T-helper 2 cell (primary cell): ENCODE results near the gene OTP.

Source experiments
- DNase-seq, 5 experiments: peaks; one replicate each; pipeline versions ENCODE4 v3.0.0 to v3.0.0-alpha.2; 2012 to 2022
- total RNA-seq, 2 donors: gene quantifications; one replicate each; lab custom pipeline; 2026; lab: John Stamatoyannopoulos, UW

OTP gene
- total RNA-seq, result 0 reads per million in 2 donors

DNA sequence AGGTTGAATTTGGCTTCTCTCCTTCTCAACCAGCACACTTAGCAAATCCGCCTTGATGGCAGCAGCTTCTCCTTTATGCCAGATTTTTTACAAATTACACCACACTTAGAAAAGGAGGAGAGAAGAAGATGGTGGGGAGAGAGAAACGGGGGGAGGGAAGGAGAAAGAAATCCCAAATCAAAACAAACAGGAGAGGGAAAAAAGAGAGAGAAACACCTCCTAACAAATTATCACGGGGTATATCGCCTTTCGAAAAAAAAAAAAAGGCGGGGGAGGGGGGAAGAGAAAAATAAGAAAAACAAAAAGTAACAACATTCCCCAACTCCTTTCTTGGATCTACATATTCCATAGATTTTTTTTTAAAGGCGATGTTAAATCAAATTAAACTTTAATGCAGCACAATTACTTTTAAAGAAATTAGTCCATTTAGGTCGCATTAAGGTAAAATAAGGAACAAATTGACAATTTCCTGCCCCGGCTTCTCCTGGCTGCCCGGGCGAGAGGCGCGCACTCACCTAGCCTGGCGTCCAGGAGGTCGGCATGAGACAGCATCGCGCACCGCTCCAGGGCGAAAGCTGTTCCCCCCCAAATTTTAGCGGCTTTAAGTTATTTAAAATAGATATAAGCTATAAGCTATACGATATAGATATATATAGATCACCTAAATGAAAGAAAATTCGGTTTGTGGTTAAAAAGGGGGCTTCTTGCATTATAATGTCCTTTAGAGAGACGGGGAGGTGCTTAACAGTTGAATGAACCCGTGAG, at the start of gene OTP:
TSS of gene OTP (minus strand) at position 716 of the 765 bp plus-strand sequence. CDS start at position 552, 164 bp downstream.
- no peak for DNase-seq

DNA sequence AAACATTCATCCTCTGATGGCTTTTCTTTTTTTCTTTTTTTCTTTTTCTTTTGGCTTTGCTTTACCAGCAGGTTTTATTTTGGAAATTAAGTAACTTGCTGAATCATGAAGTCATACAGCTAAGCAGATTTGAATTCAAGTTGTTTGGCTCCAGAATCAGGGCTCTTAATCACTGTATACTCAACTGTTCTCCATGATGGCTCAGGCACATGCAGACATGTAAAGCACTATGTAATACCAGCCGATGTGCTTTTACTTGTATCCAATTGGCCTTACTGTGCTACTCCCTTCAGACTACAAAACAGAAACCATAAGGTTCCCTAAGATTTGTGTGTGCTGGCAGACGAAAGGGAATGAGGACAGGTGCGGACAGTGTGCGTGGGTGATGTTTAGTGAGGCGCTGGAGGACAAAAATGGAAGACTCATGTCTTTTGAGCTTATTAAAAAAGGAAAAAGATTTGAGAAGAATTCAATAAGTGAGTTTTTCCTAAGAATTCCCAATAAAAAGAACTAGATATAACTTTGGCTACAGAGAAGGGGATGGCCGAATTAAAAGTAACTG, 44.7 kb upstream of the OTP start:
- no peak for DNase-seq

DNA sequence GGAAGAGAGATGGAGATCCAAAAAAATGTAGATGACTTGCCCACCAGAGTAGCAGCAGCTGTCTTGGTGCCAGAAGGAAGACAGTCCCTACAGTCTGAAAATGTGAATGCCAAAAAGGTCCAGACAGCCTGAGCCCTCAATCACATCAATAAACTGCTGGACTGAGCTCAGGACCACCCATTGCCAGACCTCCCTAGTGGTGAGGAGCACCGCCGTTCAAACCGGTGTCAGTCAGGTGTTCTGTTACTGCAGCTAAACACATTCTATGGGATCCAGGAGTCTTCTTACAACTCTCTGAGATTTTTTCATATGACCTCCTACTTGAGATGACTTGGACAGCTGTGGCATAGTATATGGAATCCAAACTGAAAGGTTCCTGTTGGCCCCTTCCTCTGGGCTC, 32.0 kb upstream of the OTP start:
- DNase-seq, result no peak

DNA sequence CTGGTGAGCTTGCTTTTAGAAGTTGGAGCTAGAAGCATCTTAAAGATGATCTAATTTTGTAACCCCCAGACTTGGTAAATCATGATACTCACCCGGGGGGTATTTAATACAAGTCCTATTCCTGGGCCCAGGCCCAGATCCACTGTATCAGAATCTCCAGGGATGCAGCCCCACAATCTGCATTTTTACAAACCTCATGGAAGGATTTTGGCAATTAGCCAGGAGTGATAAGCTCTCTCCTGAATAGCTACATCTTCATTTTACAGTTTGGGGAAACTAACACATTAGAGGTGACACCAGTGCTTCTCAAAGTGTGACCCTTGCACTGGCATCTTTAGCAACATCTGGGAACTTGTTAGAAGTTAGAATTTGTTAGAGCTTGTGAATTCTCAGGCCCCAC, 31.2 kb upstream of the OTP start:
- no peak for DNase-seq

DNA sequence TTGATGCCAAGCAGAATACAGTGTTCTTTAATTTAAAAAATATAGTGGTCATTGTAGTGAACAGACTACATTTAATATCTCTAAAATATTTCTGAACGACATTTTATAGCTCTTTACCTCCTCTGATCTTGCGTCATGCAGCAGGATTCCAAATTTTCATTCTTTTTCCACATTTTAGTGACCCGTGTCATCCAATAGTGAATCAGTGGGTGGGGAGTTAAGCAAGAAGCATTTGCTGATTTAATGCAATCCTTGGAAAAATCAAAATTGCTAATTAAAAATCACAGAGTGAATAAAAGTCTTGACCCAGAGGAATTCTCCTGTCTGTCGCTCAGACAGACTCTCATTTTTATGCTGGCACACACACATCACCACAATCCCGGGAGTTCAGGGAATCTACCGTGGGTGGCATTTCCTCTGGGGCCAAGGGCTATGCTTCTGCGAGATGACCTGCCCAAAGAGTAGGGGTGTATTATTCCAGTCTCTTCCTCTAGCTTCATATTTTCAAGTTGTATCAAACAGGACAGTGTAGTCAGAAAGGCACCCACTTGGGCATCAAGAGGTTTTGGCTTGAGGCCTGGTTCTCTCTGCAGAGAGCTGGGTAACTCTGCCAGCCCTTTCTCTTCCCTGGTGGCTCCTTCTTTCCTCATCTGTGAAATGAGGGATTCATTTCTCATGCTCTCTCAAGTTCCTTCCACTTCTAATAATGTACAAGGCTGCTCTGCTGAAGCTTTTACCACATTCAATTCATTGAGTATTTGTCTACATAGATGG, 24.8 kb upstream of the OTP start:
- no peak for DNase-seq

DNA sequence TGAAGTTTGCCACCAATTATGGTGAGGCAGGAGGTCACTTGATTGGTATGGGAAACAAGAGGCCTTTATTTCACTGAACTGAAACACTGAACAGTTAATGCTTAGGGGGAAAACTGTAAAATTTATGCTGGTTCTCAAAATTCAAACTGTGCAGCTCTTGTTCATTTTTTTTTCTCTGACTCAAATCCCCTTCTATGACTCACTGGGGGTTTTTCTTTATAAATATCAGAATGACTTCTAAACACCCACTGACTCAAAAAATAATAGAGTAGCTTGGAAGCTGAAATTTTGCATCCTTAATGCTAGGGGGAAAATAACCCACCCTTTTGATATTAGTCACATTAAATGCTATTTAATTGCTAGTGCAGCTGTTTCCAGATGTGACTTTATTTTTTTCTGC, 24.1 kb upstream of the OTP start:
- DNase-seq, result peak in 1 of 5 experiments; percentile 25

DNA sequence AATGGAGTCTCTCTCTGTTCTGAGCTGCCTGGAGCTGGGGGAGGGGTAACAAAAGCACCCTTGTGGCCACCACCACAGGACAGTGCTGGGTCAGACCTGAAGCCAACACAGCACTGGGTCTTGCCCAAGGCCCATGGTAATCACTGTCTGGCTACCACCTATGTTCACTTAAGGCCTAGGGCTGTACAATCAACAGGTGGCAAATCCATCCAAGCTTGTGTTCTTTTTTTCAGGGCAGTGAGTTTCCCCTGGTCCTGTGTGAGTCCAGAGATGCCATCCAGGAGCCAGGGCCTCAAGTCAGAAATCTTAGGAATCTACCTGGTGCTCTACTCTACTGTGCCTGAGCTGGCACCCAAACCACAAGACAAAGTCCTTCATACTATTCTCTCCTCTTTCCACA, 20.1 kb upstream of the OTP start:
- no peak for DNase-seq

DNA sequence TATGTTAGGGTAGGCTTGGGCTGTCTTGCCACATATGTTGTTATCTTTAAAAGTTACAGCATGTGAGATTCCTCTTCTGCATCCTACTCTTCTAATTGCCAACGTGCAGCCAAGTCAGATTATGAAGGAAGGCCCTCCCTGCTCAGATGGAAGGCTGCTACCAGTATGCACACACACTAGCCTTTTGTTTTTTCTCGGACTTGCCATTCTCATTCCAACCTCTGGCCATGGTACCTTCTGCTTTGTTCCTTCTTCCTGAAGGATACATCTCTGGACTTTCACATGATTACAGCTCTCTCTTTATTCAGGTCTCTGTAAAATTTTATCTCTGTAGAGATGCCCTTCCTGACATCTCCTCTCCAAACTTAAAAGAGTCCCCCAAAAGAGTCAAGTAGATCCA, 12.8 kb upstream of the OTP start:
- no peak for DNase-seq

DNA sequence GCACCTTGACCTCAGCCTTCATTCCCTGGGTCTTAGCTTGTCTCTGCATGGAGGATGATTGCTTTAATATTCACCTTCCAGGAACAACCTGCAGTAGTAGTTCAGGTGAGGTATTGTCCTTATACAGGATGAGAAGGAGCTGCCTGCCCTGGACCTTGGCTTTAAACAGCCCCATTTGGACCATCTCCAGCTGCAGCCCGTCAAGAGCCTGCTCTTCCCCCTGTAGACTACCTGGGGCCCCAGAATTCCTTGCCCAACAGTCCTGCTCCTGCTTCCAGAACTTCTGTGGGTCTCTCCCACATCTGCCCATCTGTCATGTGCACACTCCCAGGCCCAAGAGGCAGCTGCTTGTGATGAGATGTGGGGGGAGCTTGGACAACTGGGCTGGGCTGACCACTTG, 12.2 kb upstream of the OTP start:
- DNase-seq, result no peak

DNA sequence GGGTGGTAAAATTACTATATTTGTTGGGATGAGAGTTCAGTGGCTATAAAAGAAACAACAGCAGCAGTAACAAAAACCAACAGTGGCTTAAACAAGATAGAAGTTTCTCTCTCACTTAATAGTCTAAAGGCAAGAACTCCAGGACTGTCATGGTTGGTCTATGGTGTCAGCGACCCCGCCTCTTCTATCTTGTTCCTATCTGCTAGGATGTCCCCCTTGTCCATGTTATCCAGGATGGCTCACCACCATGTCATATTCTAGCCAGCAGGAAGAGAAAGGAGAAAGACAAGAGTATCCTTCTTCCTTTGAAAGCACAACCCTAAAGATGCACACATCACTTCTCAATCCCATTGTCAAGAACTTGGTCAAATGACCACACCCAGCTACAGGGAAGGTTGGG, 11.3 kb upstream of the OTP start:
- DNase-seq, result no peak

DNA sequence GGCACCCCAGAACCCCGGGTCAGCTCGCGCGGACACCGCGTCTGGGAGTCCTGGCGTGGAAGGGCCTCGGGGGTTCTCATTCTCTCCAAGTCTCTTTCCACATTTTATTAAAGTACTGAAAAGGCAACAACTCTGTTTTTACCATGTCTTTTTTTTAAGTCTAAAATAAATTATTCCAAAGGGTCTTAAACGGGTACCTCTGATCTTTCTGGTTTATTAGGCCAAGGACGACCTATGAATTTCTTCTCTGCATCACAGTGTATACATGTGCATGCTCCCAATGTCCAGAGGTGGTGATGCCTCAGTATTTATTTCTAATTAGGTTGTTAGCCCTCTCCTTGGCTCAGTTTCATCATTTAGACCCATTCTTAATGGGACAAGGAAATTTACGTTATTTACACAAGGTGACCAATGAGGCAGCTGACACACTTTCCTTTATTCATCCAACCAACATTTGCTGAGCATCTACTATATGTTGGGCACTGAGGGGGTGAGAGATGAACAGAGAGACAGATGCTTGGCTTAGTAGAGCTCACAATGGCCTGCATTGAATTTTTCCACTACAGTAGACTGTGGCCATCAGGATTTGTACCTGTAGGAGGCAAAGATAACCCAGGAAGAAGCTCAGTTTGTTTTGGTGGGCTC, 7.6 kb upstream of the OTP start:
- no peak for DNase-seq

DNA sequence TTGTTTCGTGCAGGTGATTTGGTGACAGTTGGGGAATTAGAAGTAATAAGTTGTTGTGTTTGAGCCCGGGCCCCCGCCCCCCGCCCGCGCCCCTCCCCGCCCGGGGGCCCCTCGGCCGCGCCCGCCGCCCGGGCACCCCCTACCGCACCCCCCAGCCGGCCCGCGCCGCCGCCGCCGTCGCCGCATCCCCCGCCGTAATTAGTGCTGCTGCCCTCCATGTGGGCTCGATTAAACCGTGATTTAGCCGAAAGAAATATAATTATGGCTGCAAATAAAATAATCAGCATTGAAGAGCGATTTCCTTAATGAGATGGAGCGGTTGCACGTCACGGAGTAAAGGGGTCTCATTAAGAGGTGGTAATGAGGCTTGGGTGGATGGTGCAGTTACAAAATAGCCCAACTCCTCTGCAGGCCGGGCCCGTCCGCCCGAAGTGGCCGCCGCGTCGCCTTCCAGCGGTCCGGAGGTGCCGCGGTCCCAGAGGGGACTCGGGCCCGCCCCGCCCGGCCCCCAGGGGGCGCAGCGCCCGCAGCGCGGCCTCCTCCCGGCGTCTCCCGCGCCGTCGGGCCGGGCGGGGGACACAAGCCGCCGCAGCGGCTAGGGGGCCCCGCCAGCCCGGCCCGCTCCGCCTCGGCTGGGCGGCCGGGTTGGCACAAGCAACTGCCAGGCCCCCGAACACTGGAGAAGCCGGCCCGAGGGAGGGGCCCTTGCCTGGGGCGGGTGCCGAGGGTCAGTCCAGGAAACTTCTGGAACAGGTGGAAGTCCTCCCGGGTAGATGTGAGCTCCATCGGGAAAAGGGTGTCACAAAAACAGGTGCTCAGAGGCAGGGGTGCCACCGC, 6.9 kb upstream of the OTP start:
- peak in 2 of 5 experiments; percentile 30 to 54 for DNase-seq

DNA sequence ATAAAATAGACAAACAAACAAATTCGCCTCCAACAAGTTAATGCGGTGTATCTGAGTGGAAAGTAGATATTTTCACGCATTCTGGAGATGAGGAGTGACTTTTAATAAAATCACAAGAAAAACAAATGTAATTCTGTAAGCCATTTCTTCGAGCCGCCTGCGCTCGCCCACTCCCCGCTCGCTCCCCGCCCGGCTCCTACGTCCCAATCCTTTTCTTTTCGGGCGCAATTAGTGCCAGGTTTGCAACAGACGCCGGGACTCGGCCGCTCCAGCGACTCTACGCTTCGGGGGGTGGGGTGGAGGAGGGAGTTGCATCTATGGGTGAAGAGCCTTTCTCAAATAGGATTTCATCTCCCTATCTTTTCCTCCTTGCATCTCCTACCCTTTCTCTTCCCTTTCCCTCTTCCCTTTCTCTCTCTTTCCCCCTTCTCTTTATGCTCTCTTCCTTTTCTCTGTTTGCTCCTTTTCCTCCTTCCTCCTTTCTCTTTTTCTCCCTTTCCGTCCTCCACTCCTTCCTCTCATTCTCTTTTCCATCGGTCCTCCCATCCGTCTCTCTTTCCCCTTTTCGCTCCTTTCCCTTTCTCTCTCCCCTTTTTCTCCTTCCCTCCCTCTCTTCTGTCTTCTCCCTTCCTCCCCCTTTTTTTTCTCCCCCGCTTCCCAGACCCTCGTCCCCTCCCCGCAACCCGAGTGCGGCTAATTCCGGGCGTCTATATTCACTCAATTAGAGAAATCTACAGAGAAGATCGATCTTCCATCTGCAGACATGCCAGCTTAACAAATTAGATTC, 6.1 kb upstream of the OTP start:
- no peak for DNase-seq

DNA sequence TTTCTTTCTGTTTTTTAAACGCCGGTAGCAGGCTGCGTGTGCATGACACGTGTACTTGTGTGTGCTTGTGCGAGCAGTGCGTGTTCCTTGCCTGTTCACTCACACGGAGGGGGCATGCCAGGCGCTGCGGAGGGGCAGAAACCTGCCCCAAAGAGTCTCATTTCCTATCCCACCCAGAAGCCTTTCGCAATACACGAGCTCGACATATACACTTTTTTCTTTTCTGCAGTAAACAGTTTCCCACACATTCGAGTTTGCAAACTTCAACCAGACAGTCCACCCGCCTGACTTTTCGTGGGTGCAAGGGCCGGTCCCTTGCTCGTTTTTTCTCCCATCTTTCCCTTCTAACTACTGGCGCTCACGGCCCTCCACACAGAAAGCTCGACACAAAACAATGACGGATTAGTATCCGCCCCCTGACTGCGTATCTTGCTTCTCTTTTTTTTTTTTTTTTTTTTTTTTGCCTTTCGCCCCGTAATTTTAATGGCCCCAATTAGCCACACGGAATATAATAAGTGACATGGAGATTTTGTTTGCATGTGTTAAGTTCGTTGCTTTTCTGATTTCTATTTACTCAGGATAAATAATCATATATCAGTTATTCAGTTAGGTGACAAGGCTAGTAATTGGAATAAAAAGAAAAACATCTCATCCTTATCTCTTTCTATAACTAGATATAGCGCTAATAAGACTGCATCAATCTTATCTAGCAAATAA, 5.3 kb upstream of the OTP start:
- no peak for DNase-seq

DNA sequence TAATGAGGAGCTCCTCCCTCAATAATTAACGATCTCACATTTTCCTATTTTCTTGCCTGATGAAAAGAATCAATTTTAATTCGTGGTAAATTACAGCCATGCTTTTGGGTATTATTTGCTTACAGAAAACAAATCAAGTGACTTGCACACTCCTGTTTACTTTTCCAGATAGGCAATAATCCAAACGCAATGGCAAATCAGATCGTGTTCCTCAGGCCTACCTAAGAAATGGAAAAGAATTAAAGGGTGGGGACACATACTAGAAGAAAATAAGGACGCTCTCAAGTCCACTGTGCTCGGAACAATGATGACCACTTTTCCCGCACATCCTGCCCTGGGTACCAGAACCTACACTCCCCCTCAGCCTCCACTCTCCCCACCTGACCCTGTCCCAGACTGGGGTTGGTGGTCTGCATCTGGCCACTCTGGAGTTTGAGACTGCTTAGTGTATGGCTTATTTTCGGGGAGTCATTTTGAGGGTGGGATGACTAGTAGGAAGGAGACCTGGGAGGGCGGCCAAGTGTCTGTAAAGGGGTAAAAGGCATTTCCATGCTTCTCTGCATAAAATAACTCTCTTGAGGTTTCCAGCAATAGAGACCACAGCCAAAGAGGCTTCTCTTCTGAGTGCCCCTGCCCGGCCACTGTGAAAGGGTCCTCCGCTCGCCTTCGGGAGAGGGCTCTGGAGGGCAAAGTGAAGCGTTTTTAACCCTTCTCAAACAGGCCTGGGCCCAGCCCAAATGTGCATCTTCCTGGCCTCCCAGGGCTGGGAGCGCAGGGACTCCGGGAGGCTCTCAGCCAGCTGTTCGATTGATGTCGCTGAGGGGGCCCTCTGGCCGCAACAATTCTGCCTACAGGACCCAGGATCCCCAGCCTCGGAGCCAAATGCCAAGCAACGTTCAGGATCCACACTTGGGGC, 4.5 kb upstream of the OTP start:
- no peak for DNase-seq

DNA sequence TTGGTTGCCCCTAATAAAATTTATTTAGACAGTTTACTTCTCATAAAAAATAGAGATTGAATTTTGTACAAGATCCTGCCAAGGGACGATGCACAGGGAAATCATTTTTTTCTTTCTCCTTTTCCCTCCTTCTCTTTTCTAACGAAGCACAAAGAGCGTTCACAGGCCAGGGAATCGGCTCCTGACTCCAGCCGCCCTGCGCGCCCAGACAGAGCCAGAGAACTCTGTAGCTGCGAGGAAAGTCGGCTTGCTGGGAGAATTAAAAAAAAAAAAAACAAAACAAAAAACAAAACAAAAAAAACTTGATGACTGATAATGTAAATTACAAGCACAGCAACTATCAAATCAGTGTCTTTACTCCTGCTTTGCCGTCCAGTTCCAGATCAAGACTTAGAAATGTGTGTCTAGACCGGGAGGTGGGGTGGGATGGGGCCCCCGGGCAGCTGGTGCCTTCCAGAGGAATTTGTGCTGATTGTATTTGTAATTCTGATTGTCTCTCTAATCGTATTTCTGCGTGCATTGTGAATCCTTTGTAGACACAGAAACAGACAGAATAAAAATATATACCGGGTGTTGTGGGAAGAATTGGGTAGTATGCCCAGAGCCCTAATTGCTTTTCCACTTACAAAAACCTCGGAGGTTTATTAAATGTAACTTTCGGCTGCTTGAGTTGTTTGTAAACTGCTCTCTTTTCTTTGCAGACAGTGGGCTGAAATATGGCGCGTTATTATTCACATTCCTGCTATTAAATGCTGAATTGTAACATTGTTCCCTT, 3.6 kb upstream of the OTP start:
- no peak for DNase-seq

DNA sequence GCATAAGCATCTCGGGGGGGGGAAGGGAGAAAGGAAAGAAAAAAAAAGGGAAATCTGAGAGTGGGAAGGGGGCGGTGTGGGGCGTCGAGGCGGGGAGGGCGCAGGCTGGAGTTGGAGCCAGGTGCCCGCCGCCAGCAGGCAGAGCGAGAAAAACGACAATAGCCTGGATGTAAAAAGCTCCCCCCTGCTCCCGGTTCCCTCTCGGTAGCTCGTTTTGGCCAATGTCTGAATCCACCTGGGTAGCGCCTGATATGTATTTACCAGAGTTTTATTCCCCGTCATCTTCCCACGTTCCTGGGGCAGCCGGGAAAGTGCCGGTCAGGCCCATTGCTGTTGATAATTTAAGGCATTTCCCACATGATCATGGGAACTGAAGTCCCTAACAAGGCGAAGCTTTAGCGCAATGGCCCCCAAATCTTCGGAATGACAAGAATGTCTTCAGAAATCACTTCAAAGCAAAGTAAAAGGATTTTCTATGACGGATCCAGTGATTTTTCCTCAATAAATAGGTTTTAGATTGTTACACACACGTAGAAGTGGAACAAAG, 3.0 kb upstream of the OTP start:
- no peak for DNase-seq

DNA sequence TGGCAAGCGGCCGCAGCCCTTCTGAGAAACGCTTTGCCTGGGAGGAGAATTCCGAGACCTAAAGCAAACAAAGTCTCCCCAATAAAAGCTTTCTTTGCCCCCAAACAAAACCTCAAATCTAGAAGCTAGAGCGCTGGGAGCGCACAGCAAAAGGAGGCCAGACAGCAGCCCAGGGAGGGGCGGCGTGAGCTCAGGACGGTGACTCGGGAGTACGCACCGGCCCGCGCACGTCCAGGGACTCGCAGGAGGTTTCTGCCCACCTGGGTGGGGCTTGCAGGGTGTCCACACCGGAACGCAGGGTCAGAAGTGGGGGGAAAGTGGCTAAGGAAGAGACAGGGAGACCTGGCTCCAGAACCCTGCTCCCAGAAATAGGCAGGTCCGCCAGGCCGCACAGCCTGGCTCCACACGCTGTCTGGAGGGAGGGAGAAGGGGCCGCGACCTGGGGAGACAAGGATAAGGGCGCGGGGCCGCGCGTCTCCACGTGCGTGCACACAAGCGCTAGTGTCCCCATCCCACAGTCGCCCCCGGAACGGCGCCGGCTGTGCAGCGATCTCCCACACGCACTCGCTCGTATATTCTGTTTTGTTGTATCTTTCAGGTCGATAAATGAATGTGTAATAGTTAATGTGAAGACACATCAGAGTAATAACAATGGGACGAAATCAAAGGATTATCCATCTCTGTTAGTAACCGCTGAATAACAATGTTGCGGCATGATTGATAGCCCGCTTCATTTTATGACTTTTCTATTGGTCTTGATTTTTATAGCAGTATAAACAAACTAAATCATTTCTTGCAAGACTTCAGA, 2.3 kb upstream of the OTP start:
- DNase-seq, result no peak
